H1 (cell line): Measurements from ENCODE around the gene KCTD3. TPM values are rescaled to one million over a fixed set of nuclear protein-coding genes. Genes with fewer than 3 reads are reported as not detected.

Source experiments
- CTCF ChIA-PET: fragments of 300-600 bp; sonication (Branson Sonifier 250); formaldehyde crosslinking; loops from one replicate; lab custom pipeline; 2021; ENCODE audit not compliant: partially characterized antibody; lab: Charles Lee
- POLR2A ChIA-PET: fragments of 300-600 bp; sonication (Branson Sonifier 250); formaldehyde crosslinking; loops from one replicate; lab custom pipeline; 2021; ENCODE audit warnings: inconsistent platforms; ENCODE audit not compliant: partially characterized antibody; lab: Charles Lee
- DNase-seq, 2 experiments: peaks; one replicate each; pipeline versions ENCODE4 v3.0.0 to v3.0.0-alpha.2; 2010 to 2022; ENCODE audit warnings: low spot score in 2 of 2, low read depth in 1 of 2, mixed read lengths in 1 of 2
- FAIRE-seq: peaks from 2 replicates; lab custom pipeline; 2011; peaks lifted over from hg19 to GRCh38; lab: Jason Lieb, UNC
- H2AFZ ChIP-seq: 2 replicates; pipeline ENCODE4 v1.8.1; 2012; ENCODE audit warnings: low read length, inconsistent platforms
- H2AK5ac ChIP-seq: 2 replicates; pipeline ENCODE4 v1.6.1; 2013; ENCODE audit warnings: low read depth, low read length
- H2BK120ac ChIP-seq: replicated peaks from 2 replicates; pipeline ENCODE3; 2013; ENCODE audit warnings: low read depth, low read length, inconsistent platforms
- H2BK12ac ChIP-seq: 2 replicates; pipeline ENCODE4 v1.6.1; 2013; ENCODE audit warnings: low read depth, low read length
- H2BK15ac ChIP-seq: 2 replicates; pipeline ENCODE4 v1.6.1; 2013; ENCODE audit warnings: low read length
- H2BK20ac ChIP-seq: 2 replicates; pipeline ENCODE4 v1.6.1; 2013; ENCODE audit warnings: low read length
- H2BK5ac ChIP-seq: 2 replicates; pipeline ENCODE4 v1.6.1; 2013; ENCODE audit warnings: low read depth, low read length
- H3K14ac ChIP-seq: 2 replicates; pipeline ENCODE4 v1.6.1; 2013; ENCODE audit warnings: inconsistent platforms; ENCODE audit not compliant: insufficient read length
- H3K18ac ChIP-seq: 2 replicates; pipeline ENCODE4 v1.6.1; 2013; ENCODE audit warnings: low read length; ENCODE audit errors: extremely low read depth
- H3K23ac ChIP-seq: 2 replicates; pipeline ENCODE4 v1.6.1; 2013; ENCODE audit warnings: inconsistent platforms; ENCODE audit not compliant: insufficient read length
- H3K23me2 ChIP-seq: 2 replicates; pipeline ENCODE4 v1.6.1; 2013; ENCODE audit warnings: low read depth, low read length
- H3K27ac ChIP-seq: 2 replicates; pipeline ENCODE4 v1.6.1; 2011; ENCODE audit warnings: low read depth, low read length, inconsistent platforms
- H3K27me3 ChIP-seq, 4 experiments: replicated peaks in 1 of 4; 1 replicate in 1 of 4; 2 replicates in 3 of 4; pipeline versions ENCODE4 v1.6.1 to v1.8.1; 2011 to 2013; ENCODE audit warnings: low read length in 3 of 4, mild to moderate bottlenecking in 3 of 4, inconsistent platforms in 2 of 4, mixed read lengths in 2 of 4, moderate library complexity in 1 of 4; ENCODE audit not compliant: control insufficient read depth in 3 of 4, insufficient read depth in 3 of 4; ENCODE audit errors: extremely low read depth in 1 of 4
- H3K36me3 ChIP-seq, 4 experiments: 2 replicates each; pipeline versions ENCODE4 v1.6.1 to v1.8.1; 2011 to 2013; ENCODE audit warnings: mild to moderate bottlenecking in 4 of 4, low read length in 3 of 4, moderate library complexity in 2 of 4, control low read depth in 1 of 4, inconsistent platforms in 1 of 4; ENCODE audit not compliant: insufficient read depth in 4 of 4, control insufficient read depth in 2 of 4
- H3K4ac ChIP-seq: replicated peaks from 2 replicates; pipeline ENCODE3; 2013; ENCODE audit warnings: low read length, low read depth, mixed read lengths, inconsistent platforms; ENCODE audit not compliant: insufficient read length
- H3K4me1 ChIP-seq, 4 experiments: replicated peaks in 1 of 4; 1 replicate in 1 of 4; 2 replicates in 3 of 4; pipeline versions ENCODE4 v1.6.1 to v1.8.1; 2011 to 2013; ENCODE audit warnings: low read length in 3 of 4, inconsistent platforms in 2 of 4, mixed read lengths in 1 of 4; ENCODE audit not compliant: insufficient read depth in 4 of 4, control insufficient read depth in 3 of 4
- H3K4me2 ChIP-seq, 2 experiments: 2 replicates each; pipeline versions ENCODE4 v1.6.1 to v1.8.1; 2011 to 2013; ENCODE audit warnings: low read depth in 2 of 2, low read length in 2 of 2, control low read depth in 1 of 2, inconsistent platforms in 1 of 2, mild to moderate bottlenecking in 1 of 2; ENCODE audit not compliant: insufficient read depth in 1 of 2
- H3K4me3 ChIP-seq, 4 experiments: fragments of 200-600, 300-600 bp in 1 of 4; sonication (generic), shearing (Covaris generic), sonication (Bioruptor Twin) in 1 of 4; 2 replicates each; pipeline versions ENCODE4 v1.5.1 to v1.8.1; 2011 to 2016; ENCODE audit warnings: low read length in 4 of 4, low read depth in 3 of 4, control low read depth in 2 of 4, inconsistent platforms in 2 of 4, mild to moderate bottlenecking in 2 of 4, mixed read lengths in 1 of 4, moderate library complexity in 1 of 4; ENCODE audit not compliant: insufficient read depth in 2 of 4; ENCODE audit errors: extremely low read depth in 1 of 4
- H3K56ac ChIP-seq: replicated peaks from 2 replicates; pipeline ENCODE3; 2013; ENCODE audit warnings: low read depth, mild to moderate bottlenecking, mixed read lengths, low read length, inconsistent platforms; ENCODE audit not compliant: insufficient read length
- H3K79me1 ChIP-seq: 2 replicates; pipeline ENCODE4 v1.6.1; 2013; ENCODE audit warnings: low read depth, low read length, control low read depth
- H3K79me2 ChIP-seq, 2 experiments: 2 replicates each; pipeline versions ENCODE4 v1.6.1 to v1.8.1; 2012 to 2013; ENCODE audit warnings: low read length in 2 of 2, mild to moderate bottlenecking in 2 of 2, inconsistent platforms in 1 of 2; ENCODE audit not compliant: insufficient read depth in 2 of 2, control insufficient read depth in 1 of 2
- H3K9ac ChIP-seq, 4 experiments: replicated peaks in 1 of 4; 1 replicate in 1 of 4; 2 replicates in 3 of 4; pipeline versions ENCODE4 v1.6.1 to v1.8.1; 2011 to 2013; ENCODE audit warnings: low read depth in 3 of 4, low read length in 3 of 4, control low read depth in 2 of 4, mild to moderate bottlenecking in 2 of 4, moderate library complexity in 2 of 4, inconsistent platforms in 1 of 4; ENCODE audit errors: extremely low read depth in 1 of 4
- H3K9me3 ChIP-seq, 2 experiments: 2 replicates each; pipeline versions ENCODE4 v1.6.1 to v1.8.1; 2012 to 2013; ENCODE audit warnings: mild to moderate bottlenecking in 2 of 2, moderate library complexity in 2 of 2, control low read depth in 1 of 2, inconsistent platforms in 1 of 2, low read depth in 1 of 2, low read length in 1 of 2, mixed read lengths in 1 of 2; ENCODE audit not compliant: insufficient read depth in 2 of 2
- H4K20me1 ChIP-seq, 2 experiments: replicated peaks in 1 of 2; 2 replicates each; pipeline versions ENCODE3 to v1.8.1; 2011 to 2013; ENCODE audit warnings: inconsistent platforms in 2 of 2, low read length in 2 of 2, mild to moderate bottlenecking in 1 of 2; ENCODE audit not compliant: insufficient read depth in 2 of 2, control insufficient read depth in 1 of 2
- H4K5ac ChIP-seq: 2 replicates; pipeline ENCODE4 v1.6.1; 2013; ENCODE audit warnings: low read length, low read depth, mixed read lengths, inconsistent platforms; ENCODE audit not compliant: insufficient read length
- H4K8ac ChIP-seq: 2 replicates; pipeline ENCODE4 v1.8.0; 2013; ENCODE audit warnings: mild to moderate bottlenecking, moderate library complexity, low read length, inconsistent platforms; ENCODE audit not compliant: insufficient read depth; ENCODE audit errors: extremely low read depth
- H4K91ac ChIP-seq: replicated peaks from 2 replicates; pipeline ENCODE3; 2013; ENCODE audit warnings: low read length, mixed read lengths, inconsistent platforms; ENCODE audit not compliant: insufficient read length
- BCL11A ChIP-seq, 2 experiments: IDR thresholded peaks; one replicate each; pipeline ENCODE4 v1.6.1; 2011; ENCODE audit warnings: low read depth in 2 of 2, low read length in 2 of 2, mild to moderate bottlenecking in 2 of 2
- CBX8 ChIP-seq: fragments of 300-800, 300-1000 bp; sonication (generic); IDR thresholded peaks from 2 replicates; pipeline ENCODE4 v1.7.1; 2016; ENCODE audit warnings: low read depth, low read length, borderline replicate concordance
- EGR1 ChIP-seq: IDR thresholded peaks from 2 replicates; pipeline ENCODE4 v1.6.1; 2011; ENCODE audit warnings: low read depth, low read length, borderline replicate concordance
- GTF2F1 ChIP-seq: IDR thresholded peaks from 2 replicates; pipeline ENCODE4 v1.6.1; 2012; ENCODE audit warnings: low read depth, low read length, improper control_type of control experiment, borderline replicate concordance
- KDM1A ChIP-seq: fragments of 200-600, 300-600 bp; sonication (generic); IDR thresholded peaks from 2 replicates; pipeline ENCODE4 v1.7.1; 2016; ENCODE audit warnings: mild to moderate bottlenecking, low read length, borderline replicate concordance
- NANOG ChIP-seq: IDR thresholded peaks from 2 replicates; pipeline ENCODE4 v1.6.1; 2011; ENCODE audit warnings: low read length, low read depth, mild to moderate bottlenecking, inconsistent platforms; ENCODE audit not compliant: insufficient read depth, poor library complexity, severe bottlenecking
- RNF2 ChIP-seq: fragments of 200-900, 300-1000 bp; sonication (generic); IDR thresholded peaks from 2 replicates; pipeline ENCODE4 v1.7.1; 2016; ENCODE audit warnings: borderline replicate concordance, low read depth, mild to moderate bottlenecking, antibody characterized with exemption, low read length; ENCODE audit not compliant: poor library complexity, severe bottlenecking; ENCODE audit errors: missing control alignments
- SIN3A ChIP-seq, 2 experiments: IDR thresholded peaks in 1 of 2; conservative IDR thresholded peaks in 1 of 2; 2 replicates each; pipeline ENCODE4 v1.6.1; 2011 to 2012; ENCODE audit warnings: low read length in 2 of 2, improper control_type of control experiment in 1 of 2, low read depth in 1 of 2, mild to moderate bottlenecking in 1 of 2
- SIX5 ChIP-seq: IDR thresholded peaks from 2 replicates; pipeline ENCODE4 v1.6.1; 2011; ENCODE audit warnings: mild to moderate bottlenecking, low read depth, low read length
- SUZ12 ChIP-seq: fragments of 200-600 bp; sonication (generic); IDR thresholded peaks from 2 replicates; pipeline ENCODE4 v1.6.1; 2012; ENCODE audit warnings: mild to moderate bottlenecking, inconsistent platforms, low read length, moderate library complexity, mixed read lengths
- WGBS, 2 experiments: shearing (Covaris generic) in 1 of 2; methylation state at CpG; one replicate each; pipeline versions ENCODE4 v1.1.6 to v1.1.7; 2013 to 2015; ENCODE audit warnings: low lambda C conversion rate in 2 of 2, mixed read lengths in 2 of 2, inconsistent platforms in 1 of 2, low coverage in 1 of 2, missing lambda C conversion rate in 1 of 2; ENCODE audit not compliant: insufficient replicate concordance in 2 of 2, insufficient coverage in 1 of 2, insufficient read length in 1 of 2; ENCODE audit errors: extremely low coverage in 1 of 2, missing lambda C conversion rate in 1 of 2; 5-methylcytosine and 5-hydroxymethylcytosine counted together
- polyA plus RNA-seq, 7 experiments: library from polyadenylated mRNA; depleted of rRNA in 3 of 7; stranded (reverse) in 5 of 7; unstranded in 2 of 7; fragments of >200 nt in 5 of 7; fragments of 200-250 nt in 2 of 7; gene quantifications; 1 replicate in 5 of 7; 2 replicates in 1 of 7; 4 replicates in 1 of 7; pipeline versions ENCODE4 v1.2.1 to v1.2.3, GENCODE V29; 2011 to 2013; ENCODE audit warnings: missing spikeins in 2 of 7, mixed read lengths in 2 of 7
- total RNA-seq: library from RNA; stranded (reverse); fragmentation: NEBNext Ultra II Directional; extraction: Animal tissue kit (Norgen Biotek cat#: 25700); gene quantifications from 2 replicates; pipeline ENCODE4 v1.2.1, GENCODE V29; 2021

Gene KCTD3
- total and polyA plus RNA-seq, 2 of the 8 experiments (the other 6 are each of a cell fraction or from before 2014, with no cell fraction given), result 43.0 to 55.6 TPM

GRCh38 chr1:215584389-215584788, 17.3 kb downstream of the KCTD3 start:
- Histone ChIP-seq H3K27me3 (no peaks in the 10 kb centered on the region), H3K4me3 (no peak overlapping the region), H3K4ac (no peak overlapping the region), H4K5ac (no peak overlapping the region), H2BK15ac (no peak overlapping the region), H3K4me1 (peaks cover 0 to 3% (median 1%) of the 10 kb centered on the region in 4 experiments; a peak in 4 of 7 replicates), H2BK5ac (no peak overlapping the region), H4K91ac (no peak overlapping the region), H4K20me1 (peaks cover 0 to 2% of the 10 kb centered on the region in 2 experiments), H3K14ac (no peak overlapping the region), H2AFZ (no peak overlapping the region), H3K79me2 (no peaks in the 10 kb centered on the region), H3K36me3 (peaks cover 0 to 55% (median 17%) of the 10 kb centered on the region in 4 experiments; a peak in 5 of 8 replicates), H3K27ac (no peak overlapping the region), H3K4me2 (no peak overlapping the region), H3K9me3 (0 out of 4 replicates have a peak, but pooled peaks cover 0 to 2% of the 10 kb centered on the region in 2 experiments), H2BK12ac (no peak overlapping the region), H3K23me2 (no peaks in the 10 kb centered on the region), H4K8ac (no peak overlapping the region), H3K9ac (no peak overlapping the region), H3K79me1 (no peaks in the 10 kb centered on the region; the same call in 1 of the 2 replicates), H3K23ac (no peak overlapping the region), H2AK5ac (no peak overlapping the region), H3K18ac (no peak overlapping the region), H2BK120ac (no peak overlapping the region), H2BK20ac (no peak overlapping the region), H3K56ac (no peak overlapping the region)
- ChIA-PET CTCF (no interaction called here), POLR2A (interaction anchor here (1.0 kb wide), 1 partner anchor 17 kb away, joined by 4 read pairs; the partner anchor contains the start of gene KCTD3)
- DNase-seq, result no peak
- WGBS, 2 experiments, result 83% methylated on average over 1 of the region's 1 CpG; no CpG with 5 or more reads in 1 of the 2 experiments
- FAIRE-seq, result no peak
- TF ChIP-seq NANOG (no peak), EGR1 (no peak), KDM1A (no peak), GTF2F1 (no peak), SIX5 (no peak), RNF2 (no peak), BCL11A (IDR thresholded peaks at IDR 0.05; ENCODE audit: low read depth in 2 of 2, low read length in 2 of 2) (no peak), CBX8 (no peak), SIN3A (conservative IDR thresholded peaks at IDR 0.05 in 1 of 2, IDR thresholded peaks at IDR 0.05 in 1 of 2; ENCODE audit: low read depth in 1 of 2, low read length in 2 of 2) (no peak), SUZ12 (no peak)
